UCSD-AML1 (cell line): ENCODE results near the gene TCF7.

Experiments used
- DNase-seq: peaks from one replicate; lab custom pipeline; 2025; ENCODE audit not compliant: unreplicated experiment; lab: John Stamatoyannopoulos, UW

Gene TCF7

DNA sequence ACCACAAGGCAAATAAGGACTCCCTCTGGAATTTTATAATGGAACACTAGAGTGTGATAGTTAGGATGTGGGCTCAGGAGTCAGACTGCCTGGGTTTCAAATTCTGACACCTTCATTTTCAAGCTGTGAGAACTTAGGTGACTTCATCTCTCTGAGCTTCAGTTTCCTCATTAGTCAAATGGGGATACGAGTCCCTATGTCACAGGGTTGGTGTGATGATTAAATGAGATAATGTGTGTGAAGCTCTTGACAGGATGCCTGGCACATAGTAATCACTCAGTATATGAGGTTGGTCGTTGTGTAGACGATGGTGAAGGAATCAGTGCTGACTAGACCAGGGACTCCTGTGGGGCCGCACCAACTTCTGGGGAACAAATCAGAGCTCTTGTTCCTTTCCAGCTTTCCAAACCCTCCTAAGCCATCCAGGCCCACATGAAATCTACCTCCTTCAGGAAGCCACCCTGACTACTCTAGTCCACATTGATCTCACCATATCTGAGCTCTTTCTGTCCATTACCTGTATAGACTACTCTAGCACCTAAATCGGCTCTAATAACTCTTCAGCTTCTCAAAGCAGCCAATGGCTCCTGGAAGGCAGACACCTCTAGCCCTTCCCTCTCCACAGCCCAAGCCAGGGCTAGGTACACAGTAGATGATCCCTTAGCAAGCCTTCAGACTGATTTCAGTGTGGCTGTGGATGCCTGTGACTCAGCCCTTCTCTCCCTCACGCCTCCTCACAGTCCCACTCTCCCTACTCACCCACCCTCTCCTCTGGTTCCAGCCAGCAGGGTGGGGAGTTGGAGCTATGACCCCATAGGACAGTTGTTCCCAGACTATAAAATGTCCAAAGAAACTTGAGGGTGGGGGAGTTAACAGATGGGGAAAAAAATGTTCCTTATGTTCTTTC is 2.5 kb upstream of the TCF7 start:
- DNase-seq: no peak

- DNase-seq: no peak
Measured at GRCh38 chr5:134112726-134113362, 1.6 kb upstream of the TCF7 start.

DNA sequence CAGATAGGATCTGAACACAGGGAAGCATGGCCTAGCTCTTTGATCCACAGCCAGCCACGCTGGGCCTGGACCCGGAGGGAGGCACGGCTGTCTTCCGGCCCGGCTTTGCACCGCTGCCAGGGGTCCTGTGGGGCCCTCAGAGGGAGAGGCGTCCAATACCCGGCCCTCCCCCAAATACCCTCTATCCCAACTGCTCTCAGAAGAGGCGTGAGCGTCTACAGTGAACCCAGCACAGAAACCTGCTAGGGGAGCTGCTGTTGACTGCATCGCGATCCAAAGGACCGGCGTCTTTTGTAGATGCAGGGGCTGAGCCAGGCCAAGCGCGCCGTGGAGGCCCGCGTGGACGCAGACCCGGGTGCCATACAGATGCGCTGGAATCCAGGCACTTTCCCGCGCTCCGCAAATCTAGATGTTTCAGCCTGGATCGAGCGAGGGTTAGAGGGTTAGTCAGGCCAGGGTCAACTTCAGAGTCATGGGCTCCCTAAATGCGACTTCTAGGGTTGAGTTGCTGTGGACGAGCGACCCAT is 1.1 kb upstream of the TCF7 start:
- no peak for DNase-seq

- no peak for DNase-seq
Measured at GRCh38 chr5:134114886-134115805, 665 bp downstream of the TCF7 start.

DNA sequence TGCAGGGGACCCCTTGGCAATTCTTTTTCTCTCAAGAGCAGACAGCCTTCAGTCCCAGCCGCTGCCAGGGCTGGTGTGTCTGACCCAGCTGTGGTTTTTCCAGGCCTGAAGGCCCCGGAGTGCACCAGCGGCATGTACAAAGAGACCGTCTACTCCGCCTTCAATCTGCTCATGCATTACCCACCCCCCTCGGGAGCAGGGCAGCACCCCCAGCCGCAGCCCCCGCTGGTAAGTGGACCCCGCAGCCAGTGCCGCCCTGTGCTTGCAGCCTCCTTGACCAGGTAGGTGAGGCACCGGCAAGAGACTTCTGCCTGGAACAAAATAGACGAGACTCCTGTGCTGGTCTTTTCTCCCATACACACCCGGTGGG is 1.3 kb downstream of the TCF7 start:
- DNase-seq: no peak

GRCh38 chr5:134116286-134116685 is 1.8 kb downstream of the TCF7 start:
- no peak for DNase-seq

DNA sequence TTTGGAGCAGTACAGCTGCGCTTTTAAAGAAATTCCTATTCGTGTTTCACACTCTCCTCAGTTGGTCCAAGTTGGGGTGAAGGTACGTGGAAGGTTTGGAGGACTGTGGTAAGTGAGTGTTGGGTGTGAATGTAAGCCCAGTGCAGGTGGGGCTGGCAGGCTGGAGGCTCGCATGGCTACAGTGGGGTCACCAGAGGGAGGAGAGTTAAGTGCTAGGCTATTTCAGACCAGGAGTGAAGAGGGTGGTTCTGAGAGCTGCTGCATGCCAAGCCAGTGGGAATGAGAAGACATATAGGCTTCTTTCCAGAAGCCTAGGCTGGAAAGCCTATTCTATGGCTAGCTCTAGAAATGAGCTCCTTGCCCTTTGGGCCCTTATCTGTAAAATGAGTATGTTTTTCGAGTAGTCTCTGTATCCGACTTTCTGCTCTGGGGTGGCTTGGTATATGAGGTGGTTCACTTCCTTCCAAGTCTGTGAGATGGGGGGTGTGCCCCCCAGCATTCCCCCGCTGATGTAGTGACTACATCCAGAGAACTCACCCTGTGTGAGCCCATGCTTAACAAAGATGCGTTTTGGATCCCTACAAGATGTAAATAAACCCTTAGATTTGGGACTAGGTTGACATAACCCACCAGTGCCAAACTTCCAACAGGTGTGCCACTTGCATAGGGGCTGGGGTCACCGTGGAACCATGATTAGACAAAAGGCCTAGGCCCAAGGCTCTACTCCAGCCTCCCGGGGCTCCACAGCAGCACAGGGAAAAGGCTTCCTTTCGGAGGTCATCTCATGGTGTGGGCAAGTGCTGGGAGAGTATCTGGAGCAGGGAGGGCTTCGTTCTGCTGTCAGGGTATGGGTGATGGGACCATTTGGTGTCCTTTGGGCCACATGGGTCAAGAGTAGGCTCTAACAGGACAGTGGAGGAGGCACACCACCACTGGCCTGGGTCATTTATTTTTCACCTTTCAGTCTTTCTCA is 2.6 kb downstream of the TCF7 start:
- no peak for DNase-seq

DNA sequence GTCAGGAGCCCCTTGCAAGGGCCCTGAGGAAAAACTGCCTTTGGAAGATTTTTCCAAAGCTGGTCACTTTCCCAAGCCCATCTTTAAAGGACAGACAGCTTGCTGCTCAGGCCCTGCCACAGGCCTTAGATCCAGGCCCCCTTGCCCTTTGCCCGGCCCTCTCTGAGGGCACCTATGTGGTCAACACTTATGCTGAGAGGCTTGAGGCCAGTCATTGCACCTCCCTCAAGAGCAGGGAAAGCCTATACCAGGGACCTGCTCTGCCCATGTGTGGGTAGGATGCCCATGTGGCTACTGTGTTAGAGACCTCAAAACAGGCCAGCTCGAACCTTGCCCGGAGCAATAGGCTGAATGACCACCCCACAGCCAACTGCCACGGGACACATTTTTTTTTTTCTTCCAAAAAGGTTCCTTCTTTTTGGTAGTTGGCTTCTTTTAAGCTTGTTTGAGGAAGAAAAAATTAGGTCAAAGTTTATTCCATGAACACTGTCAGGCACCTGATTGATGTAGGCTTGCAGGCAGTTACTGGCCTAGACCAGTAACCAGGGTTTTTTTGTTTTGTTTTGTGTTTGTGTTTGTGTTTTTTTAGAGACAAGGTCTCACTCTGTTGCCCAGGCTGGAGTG is 3.8 kb downstream of the TCF7 start:
- no peak for DNase-seq

- no peak for DNase-seq
Measured at GRCh38 chr5:134119720-134120119, 5.2 kb downstream of the TCF7 start.

GRCh38 chr5:134120386-134121138 is 6.1 kb downstream of the TCF7 start:
- no peak for DNase-seq

DNA sequence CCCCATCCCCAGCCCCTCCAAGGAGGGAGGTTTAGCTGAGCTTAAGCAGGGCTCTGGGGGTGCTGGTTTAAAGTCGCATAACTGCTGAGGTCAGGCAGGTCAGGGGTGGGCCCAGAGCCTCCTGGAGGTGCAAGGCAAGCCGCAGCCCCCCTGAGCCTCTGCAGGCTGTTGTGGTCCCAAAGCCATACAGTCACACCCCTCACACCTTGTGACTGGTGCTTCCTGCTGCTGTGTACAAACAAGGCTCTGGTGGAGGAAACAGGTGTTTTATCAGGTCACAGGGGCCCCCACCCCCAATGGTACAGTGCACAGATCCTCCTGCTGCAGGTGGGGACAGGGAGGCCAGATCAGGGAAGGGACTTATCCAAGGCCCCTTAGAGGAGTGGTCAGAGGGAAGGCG is 8.0 kb downstream of the TCF7 start:
- DNase-seq: no peak

- DNase-seq: no peak
Measured at GRCh38 chr5:134123360-134123759, 8.9 kb downstream of the TCF7 start.

- no peak for DNase-seq
Measured at GRCh38 chr5:134124289-134125038, 10.0 kb downstream of the TCF7 start.

DNA sequence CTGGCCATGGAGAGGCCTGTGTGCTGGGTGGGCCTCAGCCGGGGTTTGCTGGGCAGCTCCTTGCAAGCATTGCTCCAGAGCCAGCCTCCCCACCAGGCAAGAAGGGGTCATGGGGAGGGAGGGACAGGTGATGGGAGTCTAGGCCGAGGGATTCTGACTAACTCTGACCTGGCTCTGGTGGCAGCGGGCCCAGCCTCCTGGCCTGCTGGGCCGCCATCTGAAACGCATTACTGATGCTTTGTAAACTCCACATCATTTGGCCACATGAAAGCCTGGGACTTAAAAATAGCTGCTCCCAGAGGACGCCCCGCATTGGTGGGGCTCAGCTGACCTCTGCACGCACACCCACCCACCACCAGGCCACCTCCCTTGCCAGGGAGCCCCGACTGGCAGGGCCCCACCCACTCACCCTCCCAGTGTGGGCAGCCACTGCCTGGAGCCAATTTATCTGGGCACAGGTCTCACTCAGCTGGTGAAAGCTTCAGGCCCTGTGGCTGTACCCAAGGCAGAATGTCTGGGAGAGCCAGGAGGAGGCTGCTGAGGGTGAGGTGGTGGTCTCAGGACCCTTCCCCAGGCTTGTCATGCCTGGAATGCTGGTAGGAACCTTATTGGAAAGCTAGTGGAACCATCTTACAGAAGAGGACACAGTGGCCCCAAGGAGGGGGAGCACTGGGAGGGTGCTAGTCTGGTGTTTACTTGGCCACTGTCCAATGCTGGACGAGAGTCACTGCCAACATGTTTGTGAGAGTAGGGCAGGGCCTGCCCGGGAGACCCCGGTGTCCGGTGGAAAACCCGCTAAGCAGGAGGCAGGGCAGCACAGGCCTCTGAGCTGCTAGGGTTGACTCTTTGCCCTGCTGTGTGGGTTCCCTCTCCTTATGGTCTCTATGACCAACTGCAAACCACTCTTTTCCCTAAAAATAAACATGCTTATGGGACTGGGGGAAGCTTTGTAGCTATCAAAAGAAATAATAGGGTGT is 10.8 kb downstream of the TCF7 start:
- no peak for DNase-seq

- DNase-seq: no peak
Measured at GRCh38 chr5:134127376-134127861, 12.9 kb downstream of the TCF7 start.

GRCh38 chr5:134127988-134128647 is 13.6 kb downstream of the TCF7 start:
- no peak for DNase-seq
